H9 (cell line): ENCODE measurements around the gene BBC3. TPM values are rescaled to one million over a fixed set of nuclear protein-coding genes. Genes with fewer than 3 reads are reported as not detected.

Experiments used
- DNase-seq: peaks from one replicate; pipeline ENCODE4 v3.0.0-alpha.2; 2017
- H2AFZ ChIP-seq: one replicate; pipeline ENCODE4 v1.6.1; 2013; ENCODE audit warnings: mild to moderate bottlenecking, low read length, control low read depth, moderate library complexity
- H2AK5ac ChIP-seq: 2 replicates; pipeline ENCODE4 v1.6.1; 2013; ENCODE audit warnings: low read length, control low read depth, mixed read lengths; ENCODE audit not compliant: insufficient read length
- H2BK120ac ChIP-seq: one replicate; pipeline ENCODE4 v1.6.1; 2013; ENCODE audit warnings: low read depth, mild to moderate bottlenecking, low read length, control low read depth, inconsistent platforms; ENCODE audit not compliant: poor library complexity, severe bottlenecking
- H2BK12ac ChIP-seq: 2 replicates; pipeline ENCODE4 v1.6.1; 2013; ENCODE audit warnings: low read length, control low read depth, mixed read lengths, low read depth; ENCODE audit not compliant: insufficient read length
- H2BK15ac ChIP-seq: 2 replicates; pipeline ENCODE4 v1.6.1; 2013; ENCODE audit warnings: low read depth, low read length, control low read depth
- H2BK20ac ChIP-seq: one replicate; pipeline ENCODE4 v1.6.1; 2013; ENCODE audit warnings: low read depth, mild to moderate bottlenecking, low read length, control low read depth, inconsistent platforms; ENCODE audit not compliant: poor library complexity, severe bottlenecking
- H2BK5ac ChIP-seq: 2 replicates; pipeline ENCODE4 v1.6.1; 2013; ENCODE audit warnings: low read length, control low read depth, mixed read lengths; ENCODE audit not compliant: insufficient read length
- H3K14ac ChIP-seq: 2 replicates; pipeline ENCODE4 v1.6.1; 2013; ENCODE audit warnings: low read length, control low read depth; ENCODE audit not compliant: insufficient read depth
- H3K18ac ChIP-seq: 2 replicates; pipeline ENCODE4 v1.6.1; 2013; ENCODE audit warnings: low read depth, mild to moderate bottlenecking, mixed read lengths, low read length, control low read depth; ENCODE audit not compliant: insufficient read length
- H3K23ac ChIP-seq: 2 replicates; pipeline ENCODE4 v1.6.1; 2013; ENCODE audit warnings: low read length, control low read depth, mixed read lengths, low read depth; ENCODE audit not compliant: insufficient read length
- H3K23me2 ChIP-seq: 2 replicates; pipeline ENCODE4 v1.6.1; 2013; ENCODE audit warnings: low read depth, mild to moderate bottlenecking, mixed read lengths, low read length, control low read depth; ENCODE audit not compliant: insufficient read length, poor library complexity, severe bottlenecking
- H3K27ac ChIP-seq: 2 replicates; pipeline ENCODE4 v1.5.1; 2013; ENCODE audit warnings: low read length, control low read depth, mixed read lengths, low read depth; ENCODE audit not compliant: insufficient read length
- H3K27me3 ChIP-seq: 2 replicates; pipeline ENCODE4 v1.6.1; 2013; ENCODE audit warnings: low read length, control low read depth, inconsistent platforms; ENCODE audit not compliant: insufficient read depth
- H3K4ac ChIP-seq: 2 replicates; pipeline ENCODE4 v1.6.1; 2013; ENCODE audit warnings: low read depth, mild to moderate bottlenecking, control low read depth, inconsistent platforms, low read length, moderate library complexity
- H3K4me1 ChIP-seq: 2 replicates; pipeline ENCODE4 v1.6.1; 2013; ENCODE audit warnings: low read length, control low read depth, inconsistent platforms; ENCODE audit not compliant: insufficient read depth
- H3K4me2 ChIP-seq: 2 replicates; pipeline ENCODE4 v1.6.1; 2013; ENCODE audit warnings: low read length, control low read depth, mixed read lengths; ENCODE audit not compliant: insufficient read length, insufficient read depth
- H3K56ac ChIP-seq: 2 replicates; pipeline ENCODE4 v1.6.1; 2013; ENCODE audit warnings: low read depth, mild to moderate bottlenecking, mixed read lengths, low read length, control low read depth; ENCODE audit not compliant: insufficient read length
- H3K79me1 ChIP-seq: 2 replicates; pipeline ENCODE4 v1.6.1; 2013; ENCODE audit warnings: low read depth, mild to moderate bottlenecking, moderate library complexity, low read length, control low read depth, inconsistent platforms; ENCODE audit not compliant: insufficient read depth, poor library complexity, severe bottlenecking
- H3K79me2 ChIP-seq: 2 replicates; pipeline ENCODE4 v1.6.1; 2013; ENCODE audit warnings: low read length, control low read depth, inconsistent platforms; ENCODE audit not compliant: insufficient read depth
- H3K9ac ChIP-seq: 2 replicates; pipeline ENCODE4 v1.6.1; 2013; ENCODE audit warnings: low read length, control low read depth, mixed read lengths; ENCODE audit not compliant: insufficient read length; ENCODE audit errors: extremely low read depth
- H3K9me3 ChIP-seq: one replicate; pipeline ENCODE4 v1.6.1; 2013; ENCODE audit warnings: low read depth, low read length, inconsistent platforms; ENCODE audit not compliant: control insufficient read depth
- H3T11ph ChIP-seq: one replicate; pipeline ENCODE4 v1.6.1; 2013; ENCODE audit warnings: mild to moderate bottlenecking, low read length, control low read depth, inconsistent platforms
- H4K20me1 ChIP-seq: one replicate; pipeline ENCODE4 v1.6.1; 2013; ENCODE audit not compliant: control insufficient read depth, insufficient read length, insufficient read depth
- H4K5ac ChIP-seq: 2 replicates; pipeline ENCODE4 v1.6.1; 2013; ENCODE audit warnings: low read depth, mild to moderate bottlenecking, mixed read lengths, low read length, control low read depth; ENCODE audit not compliant: insufficient read length
- H4K8ac ChIP-seq: replicated peaks from 2 replicates; pipeline ENCODE4 v1.6.1; 2013; ENCODE audit warnings: low read length, control low read depth, mixed read lengths, low read depth; ENCODE audit not compliant: insufficient read length
- H4K91ac ChIP-seq: 2 replicates; pipeline ENCODE4 v1.6.1; 2013; ENCODE audit warnings: low read depth, mild to moderate bottlenecking, moderate library complexity, mixed read lengths, low read length, control low read depth; ENCODE audit not compliant: insufficient read length
- H3K27ac Mint-ChIP-seq, 3 experiments: 2 replicates in 2 of 3; 3 replicates in 1 of 3; pipeline ENCODE4 v1.8.0; 2020 to 2021; ENCODE audit warnings: mixed read lengths in 3 of 3, mild to moderate bottlenecking in 1 of 3, moderate library complexity in 1 of 3
- H3K27me3 Mint-ChIP-seq: 2 replicates; pipeline ENCODE4 v1.8.0; 2021; ENCODE audit warnings: low read depth, mild to moderate bottlenecking, moderate library complexity, mixed read lengths
- H3K36me3 Mint-ChIP-seq, 3 experiments: 2 replicates in 2 of 3; 3 replicates in 1 of 3; pipeline ENCODE4 v1.8.0; 2020 to 2021; ENCODE audit warnings: low read depth in 3 of 3, mixed read lengths in 3 of 3; ENCODE audit not compliant: insufficient read depth in 1 of 3
- H3K4me1 Mint-ChIP-seq, 2 experiments: 2 replicates each; pipeline ENCODE4 v1.8.0; 2020; ENCODE audit warnings: mixed read lengths in 2 of 2
- H3K4me3 Mint-ChIP-seq, 2 experiments: 2 replicates in 1 of 2; 3 replicates in 1 of 2; pipeline ENCODE4 v1.8.0; 2020 to 2021; ENCODE audit warnings: mild to moderate bottlenecking in 2 of 2, mixed read lengths in 2 of 2, moderate library complexity in 1 of 2
- H3K9me3 Mint-ChIP-seq, 2 experiments: 2 replicates in 1 of 2; 3 replicates in 1 of 2; pipeline ENCODE4 v1.8.0; 2020; ENCODE audit warnings: mild to moderate bottlenecking in 2 of 2, mixed read lengths in 2 of 2, moderate library complexity in 1 of 2
- WGBS: extraction: QIAGEN DNeasy Blood & Tissue Kit; methylation state at CpG from one replicate; pipeline ENCODE4 v1.1.7; 2013; ENCODE audit warnings: missing lambda C conversion rate, low lambda C conversion rate, mixed read lengths; ENCODE audit not compliant: insufficient read length; ENCODE audit errors: extremely low coverage; 5-methylcytosine and 5-hydroxymethylcytosine counted together
- total RNA-seq: library from RNA; stranded (reverse); gene quantifications from 2 replicates; pipeline ENCODE4 v1.2.1, GENCODE V29; 2021
- TF ChIP-seq, protein P1 (sequence below): fragments of 200-600 bp; sonication (generic); conservative IDR thresholded peaks from 3 replicates; pipeline ENCODE4 v1.8.0; 2021; ENCODE audit warnings: antibody characterized with exemption, mild to moderate bottlenecking

Gene BBC3
- total RNA-seq, 1 experiment from 2014 or later, result 23.2 TPM

- peak overlapping the region; percentile 60 for H3K4me2 ChIP-seq
- H3K27me3 ChIP-seq, result no peaks in the 10 kb centered on the region
- H2BK5ac ChIP-seq, result no peak overlapping the region
- no peak overlapping the region for H3K56ac ChIP-seq
- Mint-ChIP-seq H3K4me3 (peak overlapping the region; percentile 86 to 93), H3K27ac (peak overlapping the region; percentile 57 to 95 (median 94); a peak in 6 of 7 replicates), H3K36me3 (peaks cover 13 to 34% (median 33%) of the 10 kb centered on the region in 3 experiments; a peak in 6 of 7 replicates), H3K9me3 (no peaks in the 10 kb centered on the region), H3K4me1 (peaks cover 22 to 27% of the 10 kb centered on the region in 2 experiments), H3K27me3 (peaks cover 13% of the 10 kb centered on the region)
- H3T11ph ChIP-seq, result no peak overlapping the region
- no peak overlapping the region for H3K4ac ChIP-seq
- H2BK20ac ChIP-seq, result no peak overlapping the region
- peaks cover 17% of the 10 kb centered on the region for H3K23me2 ChIP-seq
- H3K27ac ChIP-seq, result no peak overlapping the region
- no peak overlapping the region for H3K23ac ChIP-seq
- H3K18ac ChIP-seq, result no peak overlapping the region
- no peak overlapping the region for H2AFZ ChIP-seq
- no peak overlapping the region for H2AK5ac ChIP-seq
- H4K91ac ChIP-seq, result no peak overlapping the region
- no peak overlapping the region; the same call in 1 of the 2 replicates for H3K14ac ChIP-seq
- H4K20me1 ChIP-seq, result no peaks in the 10 kb centered on the region
- no peaks in the 10 kb centered on the region for H3K9me3 ChIP-seq
- H2BK15ac ChIP-seq, result no peak overlapping the region
- no peak for DNase-seq
- no peak overlapping the region for H2BK12ac ChIP-seq
- no peak overlapping the region for H4K8ac ChIP-seq
- no peaks in the 10 kb centered on the region for H3K79me1 ChIP-seq
- WGBS, result no CpG with 5 or more reads among the region's 42 CpGs
- H2BK120ac ChIP-seq, result no peak overlapping the region
- peak overlapping the region; percentile 0 for H3K9ac ChIP-seq
- H3K79me2 ChIP-seq, result no peaks in the 10 kb centered on the region
- H4K5ac ChIP-seq, result no peak overlapping the region
- TF ChIP-seq, protein P1, sequence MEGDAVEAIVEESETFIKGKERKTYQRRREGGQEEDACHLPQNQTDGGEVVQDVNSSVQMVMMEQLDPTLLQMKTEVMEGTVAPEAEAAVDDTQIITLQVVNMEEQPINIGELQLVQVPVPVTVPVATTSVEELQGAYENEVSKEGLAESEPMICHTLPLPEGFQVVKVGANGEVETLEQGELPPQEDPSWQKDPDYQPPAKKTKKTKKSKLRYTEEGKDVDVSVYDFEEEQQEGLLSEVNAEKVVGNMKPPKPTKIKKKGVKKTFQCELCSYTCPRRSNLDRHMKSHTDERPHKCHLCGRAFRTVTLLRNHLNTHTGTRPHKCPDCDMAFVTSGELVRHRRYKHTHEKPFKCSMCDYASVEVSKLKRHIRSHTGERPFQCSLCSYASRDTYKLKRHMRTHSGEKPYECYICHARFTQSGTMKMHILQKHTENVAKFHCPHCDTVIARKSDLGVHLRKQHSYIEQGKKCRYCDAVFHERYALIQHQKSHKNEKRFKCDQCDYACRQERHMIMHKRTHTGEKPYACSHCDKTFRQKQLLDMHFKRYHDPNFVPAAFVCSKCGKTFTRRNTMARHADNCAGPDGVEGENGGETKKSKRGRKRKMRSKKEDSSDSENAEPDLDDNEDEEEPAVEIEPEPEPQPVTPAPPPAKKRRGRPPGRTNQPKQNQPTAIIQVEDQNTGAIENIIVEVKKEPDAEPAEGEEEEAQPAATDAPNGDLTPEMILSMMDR, result no peak
- peaks cover 5% of the 10 kb centered on the region for H3K4me1 ChIP-seq
Measured at GRCh38 chr19:47272448-47273312, 41.7 kb upstream of the BBC3 start.
